ENCODE measurements around the gene LZTS2. TPM values are rescaled to one million over a fixed set of nuclear protein-coding genes. Genes with fewer than 3 reads are reported as not detected.

LZTS2 gene
- total RNA-seq, 3 donors from 2014 or later: 9.3 to 10.2 (median 9.8) TPM

GRCh38 chr10:100984672-100985177, 14.9 kb upstream of the LZTS2 start:
- Mint-ChIP-seq H3K4me1 (ENCODE audit: low read depth) (peaks cover 30% of the 10 kb centered on the region), H3K4me3 (no peak overlapping the region), H3K27me3 (ENCODE audit: low read depth) (no peaks in the 10 kb centered on the region), H3K9me3 (no peaks in the 10 kb centered on the region), H3K36me3 (ENCODE audit: insufficient read depth) (peaks cover 25% of the 10 kb centered on the region)
- no peak for DNase-seq
- no peak for ATAC-seq

GRCh38 chr10:100985336-100985735, 14.3 kb upstream of the LZTS2 start:
- H3K4me3 Mint-ChIP-seq: peak overlapping the region; percentile 90
- peaks cover 31% of the 10 kb centered on the region for H3K4me1 Mint-ChIP-seq (ENCODE audit: low read depth)
- H3K9me3 Mint-ChIP-seq: no peaks in the 10 kb centered on the region
- no peaks in the 10 kb centered on the region for H3K27me3 Mint-ChIP-seq (ENCODE audit: low read depth)
- peaks cover 25% of the 10 kb centered on the region for H3K36me3 Mint-ChIP-seq (ENCODE audit: insufficient read depth)
- DNase-seq: no peak
- no peak for ATAC-seq

GRCh38 chr10:100986623-100986951, 13.0 kb upstream of the LZTS2 start:
- no peak for DNase-seq
- no peak for ATAC-seq
- H3K4me3 Mint-ChIP-seq: peak overlapping the region; percentile 90
- no peaks in the 10 kb centered on the region for H3K9me3 Mint-ChIP-seq
- H3K27me3 Mint-ChIP-seq (ENCODE audit: low read depth): no peaks in the 10 kb centered on the region
- H3K36me3 Mint-ChIP-seq (ENCODE audit: insufficient read depth): peaks cover 30% of the 10 kb centered on the region
- H3K4me1 Mint-ChIP-seq (ENCODE audit: low read depth): peaks cover 37% of the 10 kb centered on the region

GRCh38 chr10:100986952-100987684, 12.5 kb upstream of the LZTS2 start, which contains the start of the genes MRPL43 and TWNK:
Gene MRPL43 (minus strand): TSS chr10:100987497. CDS start chr10:100987443, 54 bp downstream.
Gene TWNK (plus strand): TSS chr10:100987543. CDS start chr10:100988211, 668 bp downstream.
- H3K9me3 Mint-ChIP-seq: no peaks in the 10 kb centered on the region
- ATAC-seq (peak; percentile 97), DNase-seq (peak; percentile 80)
- H3K27me3 Mint-ChIP-seq (ENCODE audit: low read depth): no peaks in the 10 kb centered on the region
- peaks cover 37% of the 10 kb centered on the region for H3K4me1 Mint-ChIP-seq (ENCODE audit: low read depth)
- peaks cover 29% of the 10 kb centered on the region for H3K36me3 Mint-ChIP-seq (ENCODE audit: insufficient read depth)
- peak within 1 kb of the TSS; percentile 90 for H3K4me3 Mint-ChIP-seq

- Mint-ChIP-seq H3K27me3 (ENCODE audit: low read depth) (no peaks in the 10 kb centered on the region), H3K4me1 (ENCODE audit: low read depth) (peaks cover 37% of the 10 kb centered on the region), H3K36me3 (ENCODE audit: insufficient read depth) (peaks cover 28% of the 10 kb centered on the region), H3K9me3 (no peaks in the 10 kb centered on the region), H3K4me3 (peak overlapping the region; percentile 90)
- DNase-seq (no peak), ATAC-seq (peak; percentile 12 to 28)
These were observed 11.9 kb upstream of the LZTS2 start for GRCh38 chr10:100987685-100988049.

- H3K4me1 Mint-ChIP-seq (ENCODE audit: low read depth): peaks cover 37% of the 10 kb centered on the region
- no peaks in the 10 kb centered on the region for H3K27me3 Mint-ChIP-seq (ENCODE audit: low read depth)
- H3K9me3 Mint-ChIP-seq: no peaks in the 10 kb centered on the region
- ATAC-seq: no peak
- H3K4me3 Mint-ChIP-seq: peak overlapping the region; percentile 90
- no peak for DNase-seq
- H3K36me3 Mint-ChIP-seq (ENCODE audit: insufficient read depth): peaks cover 29% of the 10 kb centered on the region
These were observed 11.4 kb upstream of the LZTS2 start for GRCh38 chr10:100988166-100988565.

- Mint-ChIP-seq H3K9me3 (no peaks in the 10 kb centered on the region), H3K27me3 (ENCODE audit: low read depth) (no peaks in the 10 kb centered on the region), H3K4me3 (peak overlapping the region; percentile 90), H3K4me1 (ENCODE audit: low read depth) (peaks cover 37% of the 10 kb centered on the region), H3K36me3 (ENCODE audit: insufficient read depth) (peaks cover 35% of the 10 kb centered on the region)
- DNase-seq (no peak), ATAC-seq (no peak)
These were observed 10.5 kb upstream of the LZTS2 start for GRCh38 chr10:100989088-100989487.

- H3K4me1 Mint-ChIP-seq (ENCODE audit: low read depth): peaks cover 37% of the 10 kb centered on the region
- H3K4me3 Mint-ChIP-seq: no peak overlapping the region
- ATAC-seq (no peak), DNase-seq (no peak)
- no peaks in the 10 kb centered on the region for H3K9me3 Mint-ChIP-seq
- peaks cover 35% of the 10 kb centered on the region for H3K36me3 Mint-ChIP-seq (ENCODE audit: insufficient read depth)
- no peaks in the 10 kb centered on the region for H3K27me3 Mint-ChIP-seq (ENCODE audit: low read depth)
These were observed 5.5 kb upstream of the LZTS2 start for GRCh38 chr10:100993986-100994708.

GRCh38 chr10:100995181-100995580, 4.4 kb upstream of the LZTS2 start:
- no peak for DNase-seq
- no peak for ATAC-seq
- Mint-ChIP-seq H3K4me1 (ENCODE audit: low read depth) (peaks cover 33% of the 10 kb centered on the region), H3K36me3 (ENCODE audit: insufficient read depth) (peaks cover 29% of the 10 kb centered on the region), H3K27me3 (ENCODE audit: low read depth) (no peaks in the 10 kb centered on the region), H3K9me3 (no peaks in the 10 kb centered on the region), H3K4me3 (peak overlapping the region; percentile 19)

GRCh38 chr10:100996678-100997359, 2.8 kb upstream of the LZTS2 start:
- H3K4me3 Mint-ChIP-seq: peak overlapping the region; percentile 87
- ATAC-seq (peak; percentile 15 to 26), DNase-seq (peak; percentile 23)
- H3K9me3 Mint-ChIP-seq: no peaks in the 10 kb centered on the region
- peaks cover 32% of the 10 kb centered on the region for H3K4me1 Mint-ChIP-seq (ENCODE audit: low read depth)
- H3K36me3 Mint-ChIP-seq (ENCODE audit: insufficient read depth): peaks cover 18% of the 10 kb centered on the region
- H3K27me3 Mint-ChIP-seq (ENCODE audit: low read depth): no peaks in the 10 kb centered on the region

GRCh38 chr10:100997360-100998182, 2.0 kb upstream of the LZTS2 start:
- Mint-ChIP-seq H3K4me3 (peak overlapping the region; percentile 87), H3K9me3 (no peaks in the 10 kb centered on the region), H3K4me1 (ENCODE audit: low read depth) (peaks cover 32% of the 10 kb centered on the region), H3K27me3 (ENCODE audit: low read depth) (no peaks in the 10 kb centered on the region), H3K36me3 (ENCODE audit: insufficient read depth) (peaks cover 18% of the 10 kb centered on the region)
- ATAC-seq (peak; percentile 49 to 52), DNase-seq (peak; percentile 63)

- Mint-ChIP-seq H3K9me3 (no peaks in the 10 kb centered on the region), H3K4me1 (ENCODE audit: low read depth) (peaks cover 32% of the 10 kb centered on the region), H3K36me3 (ENCODE audit: insufficient read depth) (peaks cover 13% of the 10 kb centered on the region), H3K4me3 (peak overlapping the region; percentile 87), H3K27me3 (ENCODE audit: low read depth) (no peaks in the 10 kb centered on the region)
- ATAC-seq (peak; percentile 22 to 25), DNase-seq (peak; percentile 60)
These were observed 1.2 kb upstream of the LZTS2 start for GRCh38 chr10:100998183-100998990.

All from activated T-cell treated with anti-CD3 and anti-CD28 coated beads, Interleukin-2, amount 50 U/mL, for 4 hours (primary cell).